ENCODE measurements around the gene CCT5.

Gene CCT5

GRCh38 chr5:10249948-10250805, at the start of gene CCT5:
CCT5 (plus strand) TSS chr5:10250280; CDS start chr5:10250341, 61 bp downstream.
- peak; percentile 84 to 93 for DNase-seq

- no peak for DNase-seq
Measured at GRCh38 chr5:10201223-10201868, 48.7 kb upstream of the CCT5 start.

GRCh38 chr5:10202089-10202910, 47.8 kb upstream of the CCT5 start:
- DNase-seq = no peak

- no peak for DNase-seq
Measured at GRCh38 chr5:10209004-10209403, 41.1 kb upstream of the CCT5 start.

GRCh38 chr5:10213316-10213715, 36.8 kb upstream of the CCT5 start:
- DNase-seq = no peak

- DNase-seq = no peak
Measured at GRCh38 chr5:10214041-10214440, 36.0 kb upstream of the CCT5 start.

GRCh38 chr5:10215366-10215765, 34.7 kb upstream of the CCT5 start:
- no peak for DNase-seq

GRCh38 chr5:10216107-10216506, 34.0 kb upstream of the CCT5 start:
- DNase-seq = no peak

- no peak for DNase-seq
Measured at GRCh38 chr5:10218658-10219057, 31.4 kb upstream of the CCT5 start.

- no peak for DNase-seq
Measured at GRCh38 chr5:10219068-10219467, 31.0 kb upstream of the CCT5 start.

- no peak for DNase-seq
Measured at GRCh38 chr5:10220248-10220647, 29.8 kb upstream of the CCT5 start.

GRCh38 chr5:10222326-10222725, 27.8 kb upstream of the CCT5 start:
- no peak for DNase-seq

GRCh38 chr5:10227379-10227778, 22.7 kb upstream of the CCT5 start:
- DNase-seq = no peak

- no peak for DNase-seq
Measured at GRCh38 chr5:10228288-10228687, 21.8 kb upstream of the CCT5 start.

GRCh38 chr5:10229306-10230048, 20.6 kb upstream of the CCT5 start:
- no peak for DNase-seq

- DNase-seq = no peak
Measured at GRCh38 chr5:10232386-10232785, 17.7 kb upstream of the CCT5 start.

- DNase-seq = no peak
Measured at GRCh38 chr5:10233011-10233410, 17.1 kb upstream of the CCT5 start.

- no peak for DNase-seq
Measured at GRCh38 chr5:10233505-10233904, 16.6 kb upstream of the CCT5 start.

- no peak for DNase-seq
Measured at GRCh38 chr5:10235350-10235749, 14.7 kb upstream of the CCT5 start.

GRCh38 chr5:10243660-10244240, 6.3 kb upstream of the CCT5 start:
- no peak for DNase-seq

- no peak for DNase-seq
Measured at GRCh38 chr5:10244342-10244944, 5.6 kb upstream of the CCT5 start.

- no peak for DNase-seq
Measured at GRCh38 chr5:10246761-10247160, 3.3 kb upstream of the CCT5 start.

Measured in bone marrow (tissue), 2 donors.